SH-SY5Y (cell line): ENCODE data around the gene SLC19A1.

Experiments
- GATA2 ChIP-seq: IDR thresholded peaks from 2 replicates; pipeline ENCODE4 v1.6.1; 2011; ENCODE audit warnings: mild to moderate bottlenecking, low read depth, low read length
- GATA3 ChIP-seq: IDR thresholded peaks from 2 replicates; pipeline ENCODE4 v1.6.1; 2011; ENCODE audit warnings: low read depth, mild to moderate bottlenecking, low read length, moderate library complexity

- no peak for TF ChIP-seq GATA3
- no peak for TF ChIP-seq GATA2
Observed at GRCh38 chr21:45515241-45516061, 26.8 kb downstream of the SLC19A1 start.
